ENCODE results near the gene ADI1.

DNA sequence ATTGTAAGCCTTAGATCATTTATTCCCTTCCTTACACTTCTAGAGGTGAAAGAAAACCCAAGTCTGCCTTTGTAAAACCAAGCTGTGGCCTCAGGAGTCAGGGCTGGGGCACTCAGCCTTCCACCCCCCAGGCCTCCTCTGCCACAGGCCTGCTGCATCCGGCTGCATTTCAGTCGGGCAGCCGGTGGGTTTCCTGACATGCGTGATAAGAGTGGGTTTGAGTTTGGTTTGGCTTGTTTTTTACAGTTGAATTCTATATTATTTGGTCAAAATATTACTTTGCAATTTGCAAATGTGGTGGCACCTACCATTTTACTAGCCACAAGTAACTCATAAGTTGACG is 42.4 kb downstream of the ADI1 start:
- TF ChIP-seq, protein P1, sequence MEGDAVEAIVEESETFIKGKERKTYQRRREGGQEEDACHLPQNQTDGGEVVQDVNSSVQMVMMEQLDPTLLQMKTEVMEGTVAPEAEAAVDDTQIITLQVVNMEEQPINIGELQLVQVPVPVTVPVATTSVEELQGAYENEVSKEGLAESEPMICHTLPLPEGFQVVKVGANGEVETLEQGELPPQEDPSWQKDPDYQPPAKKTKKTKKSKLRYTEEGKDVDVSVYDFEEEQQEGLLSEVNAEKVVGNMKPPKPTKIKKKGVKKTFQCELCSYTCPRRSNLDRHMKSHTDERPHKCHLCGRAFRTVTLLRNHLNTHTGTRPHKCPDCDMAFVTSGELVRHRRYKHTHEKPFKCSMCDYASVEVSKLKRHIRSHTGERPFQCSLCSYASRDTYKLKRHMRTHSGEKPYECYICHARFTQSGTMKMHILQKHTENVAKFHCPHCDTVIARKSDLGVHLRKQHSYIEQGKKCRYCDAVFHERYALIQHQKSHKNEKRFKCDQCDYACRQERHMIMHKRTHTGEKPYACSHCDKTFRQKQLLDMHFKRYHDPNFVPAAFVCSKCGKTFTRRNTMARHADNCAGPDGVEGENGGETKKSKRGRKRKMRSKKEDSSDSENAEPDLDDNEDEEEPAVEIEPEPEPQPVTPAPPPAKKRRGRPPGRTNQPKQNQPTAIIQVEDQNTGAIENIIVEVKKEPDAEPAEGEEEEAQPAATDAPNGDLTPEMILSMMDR (IDR thresholded peaks at IDR 0.05; ENCODE audit: low read depth, low read length): no peak
- TF ChIP-seq EZH2phosphoT487 (IDR thresholded peaks at IDR 0.05; ENCODE audit: low read depth): no peak
